Measurements from ENCODE around the gene NDUFA6. TPM values are rescaled to one million over a fixed set of nuclear protein-coding genes. Genes with fewer than 3 reads are reported as not detected.
A peak's percentile ranks its signal among the peaks of the same experiment; 100 is the strongest.

The NDUFA6 gene
- total RNA-seq, 1 experiment from 2014 or later = 92.2 TPM

GRCh38 chr22:42101199-42101598, 10.6 kb upstream of the NDUFA6 start:
- Histone ChIP-seq H3K36me3 (ENCODE audit: control insufficient read depth, insufficient read depth, low read length) (no peaks in the 10 kb centered on the region), H3K9me3 (ENCODE audit: control insufficient read depth, insufficient read depth, low read depth, low read length) (no peaks in the 10 kb centered on the region; the same call in 1 of the 2 replicates), H3K27ac (ENCODE audit: low read length) (no peak overlapping the region), H3K4me3 (ENCODE audit: low read depth in 2 of 2, low read length in 2 of 2) (no peak overlapping the region), H3K27me3 (ENCODE audit: control insufficient read depth, insufficient read depth, low read length) (no peaks in the 10 kb centered on the region), H3K4me1 (ENCODE audit: control insufficient read depth, insufficient read depth, low read length) (no peaks in the 10 kb centered on the region)
- DNase-seq (ENCODE audit: low read depth, low spot score) (no peak), ATAC-seq (no peak)
- intact Hi-C loops (cut with micrococcal nuclease; ENCODE audit: unreplicated experiment) (no loop called here), in situ Hi-C loops (cut with HindIII; ENCODE audit: low pct_unique_long_range_greater_than_20kb, low sequenced_read_pairs) (no loop called here)
- ChIA-PET POLR2A (no interaction called here), CTCF (no interaction called here)
- no TSS peak for BruUV-seq (replicated peaks)
- TF ChIP-seq SIN3A (IDR thresholded peaks at IDR 0.05; ENCODE audit: borderline replicate concordance, insufficient read depth, low read depth, low read length) = no peak
- TF ChIP-seq TCF7L2 (IDR thresholded peaks at IDR 0.05; ENCODE audit: low read depth, low read length) = no peak
- TF ChIP-seq, protein P1, sequence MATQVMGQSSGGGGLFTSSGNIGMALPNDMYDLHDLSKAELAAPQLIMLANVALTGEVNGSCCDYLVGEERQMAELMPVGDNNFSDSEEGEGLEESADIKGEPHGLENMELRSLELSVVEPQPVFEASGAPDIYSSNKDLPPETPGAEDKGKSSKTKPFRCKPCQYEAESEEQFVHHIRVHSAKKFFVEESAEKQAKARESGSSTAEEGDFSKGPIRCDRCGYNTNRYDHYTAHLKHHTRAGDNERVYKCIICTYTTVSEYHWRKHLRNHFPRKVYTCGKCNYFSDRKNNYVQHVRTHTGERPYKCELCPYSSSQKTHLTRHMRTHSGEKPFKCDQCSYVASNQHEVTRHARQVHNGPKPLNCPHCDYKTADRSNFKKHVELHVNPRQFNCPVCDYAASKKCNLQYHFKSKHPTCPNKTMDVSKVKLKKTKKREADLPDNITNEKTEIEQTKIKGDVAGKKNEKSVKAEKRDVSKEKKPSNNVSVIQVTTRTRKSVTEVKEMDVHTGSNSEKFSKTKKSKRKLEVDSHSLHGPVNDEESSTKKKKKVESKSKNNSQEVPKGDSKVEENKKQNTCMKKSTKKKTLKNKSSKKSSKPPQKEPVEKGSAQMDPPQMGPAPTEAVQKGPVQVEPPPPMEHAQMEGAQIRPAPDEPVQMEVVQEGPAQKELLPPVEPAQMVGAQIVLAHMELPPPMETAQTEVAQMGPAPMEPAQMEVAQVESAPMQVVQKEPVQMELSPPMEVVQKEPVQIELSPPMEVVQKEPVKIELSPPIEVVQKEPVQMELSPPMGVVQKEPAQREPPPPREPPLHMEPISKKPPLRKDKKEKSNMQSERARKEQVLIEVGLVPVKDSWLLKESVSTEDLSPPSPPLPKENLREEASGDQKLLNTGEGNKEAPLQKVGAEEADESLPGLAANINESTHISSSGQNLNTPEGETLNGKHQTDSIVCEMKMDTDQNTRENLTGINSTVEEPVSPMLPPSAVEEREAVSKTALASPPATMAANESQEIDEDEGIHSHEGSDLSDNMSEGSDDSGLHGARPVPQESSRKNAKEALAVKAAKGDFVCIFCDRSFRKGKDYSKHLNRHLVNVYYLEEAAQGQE (IDR thresholded peaks at IDR 0.05; ENCODE audit: insufficient read depth in 1 of 2, low read depth in 2 of 2, low read length in 1 of 2) = no peak
- TF ChIP-seq, protein P2, sequence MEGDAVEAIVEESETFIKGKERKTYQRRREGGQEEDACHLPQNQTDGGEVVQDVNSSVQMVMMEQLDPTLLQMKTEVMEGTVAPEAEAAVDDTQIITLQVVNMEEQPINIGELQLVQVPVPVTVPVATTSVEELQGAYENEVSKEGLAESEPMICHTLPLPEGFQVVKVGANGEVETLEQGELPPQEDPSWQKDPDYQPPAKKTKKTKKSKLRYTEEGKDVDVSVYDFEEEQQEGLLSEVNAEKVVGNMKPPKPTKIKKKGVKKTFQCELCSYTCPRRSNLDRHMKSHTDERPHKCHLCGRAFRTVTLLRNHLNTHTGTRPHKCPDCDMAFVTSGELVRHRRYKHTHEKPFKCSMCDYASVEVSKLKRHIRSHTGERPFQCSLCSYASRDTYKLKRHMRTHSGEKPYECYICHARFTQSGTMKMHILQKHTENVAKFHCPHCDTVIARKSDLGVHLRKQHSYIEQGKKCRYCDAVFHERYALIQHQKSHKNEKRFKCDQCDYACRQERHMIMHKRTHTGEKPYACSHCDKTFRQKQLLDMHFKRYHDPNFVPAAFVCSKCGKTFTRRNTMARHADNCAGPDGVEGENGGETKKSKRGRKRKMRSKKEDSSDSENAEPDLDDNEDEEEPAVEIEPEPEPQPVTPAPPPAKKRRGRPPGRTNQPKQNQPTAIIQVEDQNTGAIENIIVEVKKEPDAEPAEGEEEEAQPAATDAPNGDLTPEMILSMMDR (IDR thresholded peaks at IDR 0.05) = no peak
- no peak for TF ChIP-seq POLR2AphosphoS5 (IDR thresholded peaks at IDR 0.05; ENCODE audit: low read depth, low read length)

DNA sequence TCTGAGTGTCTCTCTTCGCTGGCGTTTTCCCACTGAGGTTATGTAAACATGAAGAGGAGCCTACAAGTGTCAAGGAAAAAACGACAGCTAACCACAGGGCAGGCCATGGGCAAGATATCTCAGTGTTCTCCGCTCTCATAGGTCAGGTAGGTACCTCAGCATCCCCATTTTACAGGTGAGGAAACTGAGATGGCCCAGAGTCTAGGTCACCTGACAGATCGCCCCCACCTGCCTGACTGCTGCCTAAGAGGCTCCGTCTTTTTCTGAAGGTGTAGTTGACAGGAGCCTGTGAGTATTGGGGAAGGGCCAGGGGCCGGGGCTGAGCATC, 847 bp upstream of the NDUFA6 start:
- H3K9me3 ChIP-seq (ENCODE audit: control insufficient read depth, insufficient read depth, low read depth, low read length) = no peaks in the 10 kb centered on the region
- POLR2A ChIA-PET = no interaction called here
- ATAC-seq (no peak), DNase-seq (ENCODE audit: low read depth, low spot score) (no peak)
- H3K36me3 ChIP-seq (ENCODE audit: control insufficient read depth, insufficient read depth, low read length) = no peaks in the 10 kb centered on the region; the same call in none of the 2 replicates
- peak overlapping the region; percentile 49 for H3K27ac ChIP-seq (ENCODE audit: low read length)
- peak overlapping the region; percentile 74 to 81 for H3K4me3 ChIP-seq (ENCODE audit: low read depth in 2 of 2, low read length in 2 of 2)
- CTCF ChIA-PET = interaction anchor here (0.7 to 2.5 kb wide), 4 partner anchors 15 to 352 kb away, joined by 3 to 12 read pairs (median 5); no protein-coding TSS in a partner anchor
- TF ChIP-seq TCF7L2 (IDR thresholded peaks at IDR 0.05; ENCODE audit: low read depth, low read length) = no peak
- TF ChIP-seq, protein P2 (IDR thresholded peaks at IDR 0.05) = no peak
- TF ChIP-seq POLR2AphosphoS5 (IDR thresholded peaks at IDR 0.05; ENCODE audit: low read depth, low read length) = no peak
- TF ChIP-seq, protein P1 (IDR thresholded peaks at IDR 0.05; ENCODE audit: insufficient read depth in 1 of 2, low read depth in 2 of 2, low read length in 1 of 2) = no peak
- in situ Hi-C loops (cut with HindIII; ENCODE audit: low pct_unique_long_range_greater_than_20kb, low sequenced_read_pairs) (no loop called here), intact Hi-C loops (cut with micrococcal nuclease; ENCODE audit: unreplicated experiment) (no loop called here)
- TSS peak; percentile 45 for BruUV-seq (replicated peaks)
- H3K27me3 ChIP-seq (ENCODE audit: control insufficient read depth, insufficient read depth, low read length) = no peaks in the 10 kb centered on the region
- H3K4me1 ChIP-seq (ENCODE audit: control insufficient read depth, insufficient read depth, low read length) = no peaks in the 10 kb centered on the region

Measured in Panc1 (cell line).